ENCODE data around the gene ZBTB24.
A peak's percentile ranks its signal among the peaks of the same experiment; 100 is the strongest.

ZBTB24 gene

GRCh38 chr6:109441069-109441816, 41.8 kb downstream of the ZBTB24 start:
- Histone ChIP-seq H3K27me3 (ENCODE audit: control insufficient read depth in 1 of 2, insufficient read depth in 2 of 2, low read length in 2 of 2) (no peaks in the 10 kb centered on the region), H3K27ac (ENCODE audit: low read length) (peak overlapping the region; percentile 62), H3K36me3 (ENCODE audit: control insufficient read depth in 2 of 2, insufficient read depth in 2 of 2, low read length in 2 of 2) (no peaks in the 10 kb centered on the region), H3K4me1 (ENCODE audit: control insufficient read depth, insufficient read depth, low read length) (peaks cover 27% of the 10 kb centered on the region), H3K4me3 (ENCODE audit: low read length in 2 of 2) (peak overlapping the region; percentile 75 to 88), H3K9me3 (ENCODE audit: control insufficient read depth in 2 of 2, low read length in 2 of 2) (no peaks in the 10 kb centered on the region), H3K9ac (ENCODE audit: low read length in 2 of 2) (peak overlapping the region; percentile 50 to 74)

GRCh38 chr6:109440331-109441068, 42.5 kb downstream of the ZBTB24 start, which contains the start of the genes PPIL6 and SMPD2:
Gene PPIL6 (minus strand): TSS chr6:109440628. CDS start chr6:109440590, 38 bp downstream.
Gene SMPD2 (plus strand): TSS chr6:109440724. CDS start chr6:109441122, 398 bp downstream.
- peak within 1 kb of the TSS; percentile 75 to 88 for H3K4me3 ChIP-seq (ENCODE audit: low read length in 2 of 2)
- H3K9me3 ChIP-seq (ENCODE audit: control insufficient read depth in 2 of 2, low read length in 2 of 2): no peaks in the 10 kb centered on the region
- no peaks in the 10 kb centered on the region for H3K27me3 ChIP-seq (ENCODE audit: control insufficient read depth in 1 of 2, insufficient read depth in 2 of 2, low read length in 2 of 2)
- H3K9ac ChIP-seq (ENCODE audit: low read length in 2 of 2): peak within 1 kb of the TSS; percentile 50 to 74
- no peaks in the 10 kb centered on the region for H3K36me3 ChIP-seq (ENCODE audit: control insufficient read depth in 2 of 2, insufficient read depth in 2 of 2, low read length in 2 of 2)
- H3K27ac ChIP-seq (ENCODE audit: low read length): peak within 1 kb of the TSS; percentile 62
- H3K4me1 ChIP-seq (ENCODE audit: control insufficient read depth, insufficient read depth, low read length): peaks cover 27% of the 10 kb centered on the region

DNA sequence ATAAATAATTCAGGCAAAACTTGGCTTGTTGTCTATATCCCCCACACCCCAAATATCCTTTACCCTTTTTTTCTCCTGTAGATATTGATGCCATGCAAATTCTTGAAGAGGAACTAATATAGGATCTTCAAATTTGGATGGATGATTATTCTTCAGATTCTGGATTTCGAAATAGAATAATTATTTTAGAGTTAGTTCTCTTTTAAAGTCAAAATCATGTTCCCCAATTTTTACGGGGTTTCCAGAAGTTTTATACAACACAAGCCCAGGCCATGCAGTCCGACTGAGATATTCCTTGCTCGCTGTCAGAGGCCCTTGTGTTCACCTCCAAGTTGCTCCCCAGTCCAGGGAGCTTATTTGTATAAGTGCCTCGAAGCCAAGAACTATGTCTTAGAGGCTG, 47.0 kb downstream of the ZBTB24 start:
- Histone ChIP-seq H3K4me3 (ENCODE audit: low read length in 2 of 2) (no peak overlapping the region), H3K27me3 (ENCODE audit: control insufficient read depth in 1 of 2, insufficient read depth in 2 of 2, low read length in 2 of 2) (no peaks in the 10 kb centered on the region), H3K9me3 (ENCODE audit: control insufficient read depth in 2 of 2, low read length in 2 of 2) (no peaks in the 10 kb centered on the region), H3K4me1 (ENCODE audit: control insufficient read depth, insufficient read depth, low read length) (peaks cover 8% of the 10 kb centered on the region), H3K9ac (ENCODE audit: low read length in 2 of 2) (no peak overlapping the region), H3K36me3 (ENCODE audit: control insufficient read depth in 2 of 2, insufficient read depth in 2 of 2, low read length in 2 of 2) (no peaks in the 10 kb centered on the region), H3K27ac (ENCODE audit: low read length) (no peak overlapping the region)

DNA sequence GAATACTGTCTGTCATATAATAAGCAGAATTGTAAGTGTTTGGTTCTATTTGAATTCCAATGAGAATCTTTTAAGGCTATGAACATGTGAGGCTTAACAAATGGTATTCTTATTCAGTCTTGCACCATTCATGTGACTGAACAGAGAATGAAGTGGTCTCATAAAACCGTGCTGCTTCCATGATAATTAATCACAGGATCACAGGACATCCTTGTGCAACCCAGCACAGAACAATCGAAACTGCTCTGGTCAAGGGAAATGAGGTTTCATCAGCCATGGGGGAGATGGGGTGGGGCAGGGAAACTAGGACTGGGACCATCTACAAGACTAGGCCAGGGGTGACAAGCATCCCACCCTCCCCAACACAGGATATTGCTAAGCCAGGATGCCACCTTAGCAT, 48.6 kb downstream of the ZBTB24 start:
- no peaks in the 10 kb centered on the region for H3K4me1 ChIP-seq (ENCODE audit: control insufficient read depth, insufficient read depth, low read length)
- no peak overlapping the region for H3K27ac ChIP-seq (ENCODE audit: low read length)
- no peaks in the 10 kb centered on the region for H3K9me3 ChIP-seq (ENCODE audit: control insufficient read depth in 2 of 2, low read length in 2 of 2)
- H3K9ac ChIP-seq (ENCODE audit: low read length in 2 of 2): no peak overlapping the region
- H3K27me3 ChIP-seq (ENCODE audit: control insufficient read depth in 1 of 2, insufficient read depth in 2 of 2, low read length in 2 of 2): no peaks in the 10 kb centered on the region
- no peaks in the 10 kb centered on the region for H3K36me3 ChIP-seq (ENCODE audit: control insufficient read depth in 2 of 2, insufficient read depth in 2 of 2, low read length in 2 of 2)
- H3K4me3 ChIP-seq (ENCODE audit: low read length in 2 of 2): no peak overlapping the region

DNA sequence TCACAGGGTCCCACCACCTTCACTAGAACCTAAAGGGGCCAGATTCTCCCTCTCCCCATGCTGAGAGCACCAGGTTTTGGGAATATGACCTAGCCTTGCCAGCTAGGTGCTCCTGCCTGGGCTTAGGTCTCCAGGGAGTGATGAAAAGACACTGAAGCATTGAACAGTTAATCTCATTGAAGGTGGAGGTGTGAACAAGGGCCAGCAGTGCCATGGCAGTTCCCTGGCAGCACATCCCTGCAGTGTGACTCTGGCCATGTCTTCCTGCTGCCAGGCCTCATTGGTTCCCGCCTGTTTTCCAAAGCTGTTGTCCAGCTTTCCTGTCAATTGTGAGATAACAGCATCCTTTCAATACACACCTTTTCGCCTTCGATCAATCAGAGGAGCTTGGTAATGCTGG, 53.5 kb downstream of the ZBTB24 start:
- H3K9me3 ChIP-seq (ENCODE audit: control insufficient read depth in 2 of 2, low read length in 2 of 2): no peaks in the 10 kb centered on the region
- H3K27ac ChIP-seq (ENCODE audit: low read length): no peak overlapping the region
- H3K9ac ChIP-seq (ENCODE audit: low read length in 2 of 2): no peak overlapping the region
- H3K36me3 ChIP-seq (ENCODE audit: control insufficient read depth in 2 of 2, insufficient read depth in 2 of 2, low read length in 2 of 2): no peaks in the 10 kb centered on the region
- no peaks in the 10 kb centered on the region for H3K4me1 ChIP-seq (ENCODE audit: control insufficient read depth, insufficient read depth, low read length)
- no peaks in the 10 kb centered on the region for H3K27me3 ChIP-seq (ENCODE audit: control insufficient read depth in 1 of 2, insufficient read depth in 2 of 2, low read length in 2 of 2)
- no peak overlapping the region for H3K4me3 ChIP-seq (ENCODE audit: low read length in 2 of 2)

DNA sequence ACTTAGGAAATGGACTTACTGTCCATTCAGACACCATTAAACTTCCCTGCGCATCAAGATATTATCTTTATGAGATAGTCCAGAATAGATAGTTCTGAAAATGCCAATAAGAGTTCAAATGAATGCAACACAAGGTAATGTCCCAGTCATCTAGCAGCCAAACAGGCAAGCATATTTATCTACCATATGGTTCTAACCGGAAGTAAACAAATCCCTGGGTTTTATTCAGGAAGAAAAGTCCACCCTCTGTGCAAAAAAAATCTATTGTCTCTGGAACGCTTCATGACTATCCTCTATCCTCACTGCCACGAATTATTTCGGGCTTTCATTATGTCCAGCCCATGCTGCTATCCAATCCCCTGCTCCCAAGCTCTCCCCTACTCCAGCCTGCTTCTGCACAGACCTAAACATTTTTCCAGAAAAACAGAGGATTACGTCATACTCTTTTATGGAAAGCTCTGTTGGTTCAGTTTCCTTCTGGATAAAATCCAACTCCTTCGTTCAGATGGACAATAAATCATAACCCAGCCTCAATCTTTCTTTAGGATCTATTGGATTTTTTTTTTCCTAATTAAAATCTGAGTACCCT, 54.0 kb downstream of the ZBTB24 start:
- H3K9me3 ChIP-seq (ENCODE audit: control insufficient read depth in 2 of 2, low read length in 2 of 2): no peaks in the 10 kb centered on the region
- no peak overlapping the region for H3K9ac ChIP-seq (ENCODE audit: low read length in 2 of 2)
- no peak overlapping the region for H3K27ac ChIP-seq (ENCODE audit: low read length)
- no peaks in the 10 kb centered on the region for H3K4me1 ChIP-seq (ENCODE audit: control insufficient read depth, insufficient read depth, low read length)
- peak overlapping the region in 1 of 2 donors; percentile 29 for H3K4me3 ChIP-seq (ENCODE audit: low read length in 2 of 2)
- H3K36me3 ChIP-seq (ENCODE audit: control insufficient read depth in 2 of 2, insufficient read depth in 2 of 2, low read length in 2 of 2): no peaks in the 10 kb centered on the region
- H3K27me3 ChIP-seq (ENCODE audit: control insufficient read depth in 1 of 2, insufficient read depth in 2 of 2, low read length in 2 of 2): no peaks in the 10 kb centered on the region

GRCh38 chr6:109424946-109425345, 58.1 kb downstream of the ZBTB24 start:
- Histone ChIP-seq H3K4me3 (ENCODE audit: low read length in 2 of 2) (no peak overlapping the region), H3K36me3 (ENCODE audit: control insufficient read depth in 2 of 2, insufficient read depth in 2 of 2, low read length in 2 of 2) (no peaks in the 10 kb centered on the region), H3K27me3 (ENCODE audit: control insufficient read depth in 1 of 2, insufficient read depth in 2 of 2, low read length in 2 of 2) (no peaks in the 10 kb centered on the region), H3K9ac (ENCODE audit: low read length in 2 of 2) (no peak overlapping the region), H3K4me1 (ENCODE audit: control insufficient read depth, insufficient read depth, low read length) (no peaks in the 10 kb centered on the region), H3K9me3 (ENCODE audit: control insufficient read depth in 2 of 2, low read length in 2 of 2) (no peaks in the 10 kb centered on the region), H3K27ac (ENCODE audit: low read length) (no peak overlapping the region)

DNA sequence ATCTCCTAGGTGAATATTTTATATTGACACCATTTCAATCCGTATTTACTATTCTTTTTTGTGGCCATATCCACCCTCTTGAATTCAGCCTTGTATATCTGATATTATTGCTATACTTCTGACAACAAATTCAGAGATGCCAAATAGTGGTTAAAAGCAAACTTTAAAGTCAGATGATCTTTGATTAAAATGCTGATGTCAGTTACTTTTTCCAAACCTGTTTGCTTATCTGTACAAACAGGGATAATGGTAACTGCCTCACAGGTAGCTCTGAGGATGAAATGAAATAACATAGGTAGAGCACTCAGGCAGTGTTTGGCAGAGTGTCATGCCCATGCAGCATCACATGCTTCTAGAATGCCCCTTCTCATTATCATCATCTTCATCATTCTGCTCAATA, 61.8 kb downstream of the ZBTB24 start:
- Histone ChIP-seq H3K4me1 (ENCODE audit: control insufficient read depth, insufficient read depth, low read length) (no peaks in the 10 kb centered on the region), H3K9me3 (ENCODE audit: control insufficient read depth in 2 of 2, low read length in 2 of 2) (no peaks in the 10 kb centered on the region), H3K9ac (ENCODE audit: low read length in 2 of 2) (no peak overlapping the region), H3K4me3 (ENCODE audit: low read length in 2 of 2) (no peak overlapping the region), H3K27me3 (ENCODE audit: control insufficient read depth in 1 of 2, insufficient read depth in 2 of 2, low read length in 2 of 2) (no peaks in the 10 kb centered on the region), H3K27ac (ENCODE audit: low read length) (no peak overlapping the region), H3K36me3 (ENCODE audit: control insufficient read depth in 2 of 2, insufficient read depth in 2 of 2, low read length in 2 of 2) (peaks cover 0 to 2% of the 10 kb centered on the region in 2 donors)

DNA sequence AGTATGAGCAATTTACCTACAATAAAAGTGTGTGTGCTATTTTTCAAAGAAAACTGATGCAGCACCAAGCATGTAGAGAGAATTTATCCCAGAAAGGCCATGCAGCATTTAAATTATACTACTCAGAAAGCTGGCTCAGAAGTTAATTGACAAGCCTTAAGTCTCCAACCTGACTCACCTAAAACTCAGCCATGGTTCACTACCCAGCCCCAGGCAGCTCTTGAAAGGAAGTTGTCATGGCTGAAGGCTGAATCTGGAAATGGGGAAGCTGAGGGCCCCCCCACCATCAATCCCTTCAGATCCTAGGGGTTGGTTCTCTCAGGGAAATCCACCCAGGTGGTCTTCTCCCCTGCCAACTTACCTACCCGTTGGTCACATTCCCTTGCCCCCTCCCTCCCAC, 62.3 kb downstream of the ZBTB24 start:
- H3K27me3 ChIP-seq (ENCODE audit: control insufficient read depth in 1 of 2, insufficient read depth in 2 of 2, low read length in 2 of 2): no peaks in the 10 kb centered on the region
- H3K9me3 ChIP-seq (ENCODE audit: control insufficient read depth in 2 of 2, low read length in 2 of 2): no peaks in the 10 kb centered on the region
- H3K4me3 ChIP-seq (ENCODE audit: low read length in 2 of 2): no peak overlapping the region
- no peaks in the 10 kb centered on the region for H3K4me1 ChIP-seq (ENCODE audit: control insufficient read depth, insufficient read depth, low read length)
- H3K36me3 ChIP-seq (ENCODE audit: control insufficient read depth in 2 of 2, insufficient read depth in 2 of 2, low read length in 2 of 2): peaks cover 0 to 2% of the 10 kb centered on the region in 2 donors
- H3K27ac ChIP-seq (ENCODE audit: low read length): no peak overlapping the region
- no peak overlapping the region for H3K9ac ChIP-seq (ENCODE audit: low read length in 2 of 2)

DNA sequence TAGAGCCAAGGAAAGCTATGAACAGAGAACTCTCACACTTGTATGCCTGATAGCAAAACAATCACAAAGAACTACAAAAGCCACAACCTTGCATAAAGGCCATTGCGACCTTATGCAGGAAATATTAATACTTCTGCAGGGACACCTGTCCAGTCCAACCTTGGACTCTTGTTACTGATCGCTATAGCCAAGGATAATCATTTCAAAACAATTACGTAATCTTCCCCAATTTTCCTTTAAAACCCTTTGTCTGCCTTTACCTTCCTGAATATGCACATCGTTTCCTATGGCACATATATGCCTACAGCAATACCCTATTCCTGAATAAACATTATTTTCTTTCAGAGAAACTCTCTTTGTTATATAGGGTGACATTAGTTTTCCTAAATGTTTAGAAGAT, 65.4 kb downstream of the ZBTB24 start:
- no peak overlapping the region for H3K4me3 ChIP-seq (ENCODE audit: low read length in 2 of 2)
- no peak overlapping the region for H3K9ac ChIP-seq (ENCODE audit: low read length in 2 of 2)
- no peaks in the 10 kb centered on the region for H3K27me3 ChIP-seq (ENCODE audit: control insufficient read depth in 1 of 2, insufficient read depth in 2 of 2, low read length in 2 of 2)
- no peaks in the 10 kb centered on the region for H3K4me1 ChIP-seq (ENCODE audit: control insufficient read depth, insufficient read depth, low read length)
- peaks cover 0 to 2% of the 10 kb centered on the region in 2 donors for H3K36me3 ChIP-seq (ENCODE audit: control insufficient read depth in 2 of 2, insufficient read depth in 2 of 2, low read length in 2 of 2)
- H3K27ac ChIP-seq (ENCODE audit: low read length): no peak overlapping the region
- no peaks in the 10 kb centered on the region for H3K9me3 ChIP-seq (ENCODE audit: control insufficient read depth in 2 of 2, low read length in 2 of 2)
